ENCODE results near the gene SPHKAP.

- TF ChIP-seq POLR2A (IDR thresholded peaks at IDR 0.05) (no peak), CTCF (IDR thresholded peaks at IDR 0.05) (no peak)
Measured at GRCh38 chr2:227996366-227996765, 185.1 kb downstream of the SPHKAP start.
